K562 (cell line): Measurements from ENCODE around the gene PARP1. TPM values are rescaled to one million over a fixed set of nuclear protein-coding genes. Genes with fewer than 3 reads are reported as not detected.

ENCODE experiments used
- ATAC-seq: fragments of 200-7000 bp; cut with Tn5 transposase; 3 replicates; pipeline ENCODE4 v1.9.1; 2020; ENCODE audit warnings: moderate library complexity
- BruUV-seq: library from RNA; stranded (reverse); fragments of 400-500 nt; replicated peaks from 2 replicates; lab custom pipeline; 2021; lab: Mats Ljungman, UMichigan
- CTCF ChIA-PET: fragments of 300-600 bp; formaldehyde crosslinking; extraction: SDS; loops from one replicate; lab custom pipeline; 2021; ENCODE audit warnings: low intra/inter-chr PET ratio; lab: Yijun Ruan, JAX
- POLR2A ChIA-PET: fragments of 300-600, 350-650 bp; sonication (Branson Sonifier 250); formaldehyde crosslinking; extraction: SDS; loops from one replicate; lab custom pipeline; 2021; ENCODE audit warnings: antibody characterized with exemption, inconsistent platforms; lab: Yijun Ruan, JAX
- DNase-seq, 4 experiments: peaks; one replicate each; pipeline versions ENCODE4 v3.0.0 to v3.0.0-alpha.2; 2011 to 2018; ENCODE audit warnings: low spot score in 3 of 4, mixed read lengths in 3 of 4; ENCODE audit errors: extremely low read depth in 1 of 4
- FAIRE-seq: peaks from 2 replicates; lab custom pipeline; 2011; peaks lifted over from hg19 to GRCh38; lab: Jason Lieb, UNC
- H2AFZ ChIP-seq: 2 replicates; pipeline ENCODE4 v1.6.0; 2011; ENCODE audit warnings: low read depth, low read length, control low read depth, inconsistent platforms
- H3K27ac ChIP-seq: fragments of 200-600 bp; 3 replicates; pipeline ENCODE4 v1.8.0; 2011; ENCODE audit warnings: low read depth, mild to moderate bottlenecking, control low read depth, inconsistent platforms, low read length, moderate library complexity, mixed read lengths; ENCODE audit errors: extremely low read depth
- H3K27me3 ChIP-seq, 2 experiments: fragments of 300-600 bp in 1 of 2; 2 replicates in 1 of 2; 3 replicates in 1 of 2; pipeline versions ENCODE4 v1.6.0 to v1.8.0; 2011; ENCODE audit warnings: inconsistent platforms in 2 of 2, low read length in 2 of 2, mild to moderate bottlenecking in 1 of 2, mixed read lengths in 1 of 2, moderate library complexity in 1 of 2; ENCODE audit not compliant: control insufficient read depth in 2 of 2, insufficient read depth in 2 of 2
- H3K36me3 ChIP-seq: fragments of 300-600 bp; 3 replicates; pipeline ENCODE4 v1.8.0; 2011; ENCODE audit warnings: mild to moderate bottlenecking, low read length, inconsistent platforms; ENCODE audit not compliant: control insufficient read depth, insufficient read depth
- H3K4me1 ChIP-seq, 2 experiments: fragments of 200-600 bp in 1 of 2; replicated peaks in 1 of 2; 2 replicates in 1 of 2; 3 replicates in 1 of 2; pipeline versions ENCODE4 v1.5.1 to v1.8.0; 2011; ENCODE audit warnings: inconsistent platforms in 2 of 2, low read length in 2 of 2, mild to moderate bottlenecking in 1 of 2, mixed read lengths in 1 of 2, moderate library complexity in 1 of 2; ENCODE audit not compliant: control insufficient read depth in 2 of 2, insufficient read depth in 2 of 2
- H3K4me2 ChIP-seq: 2 replicates; pipeline ENCODE4 v1.6.1; 2011; ENCODE audit warnings: low read length, control low read depth, inconsistent platforms, mixed read lengths; ENCODE audit not compliant: insufficient read depth
- H3K4me3 ChIP-seq: fragments of 200-600 bp; sonication (generic), shearing (Covaris generic); 2 replicates; pipeline ENCODE4 v1.5.1; 2016; ENCODE audit warnings: control low read depth, inconsistent platforms
- H3K79me2 ChIP-seq: fragments of 200-600 bp; 3 replicates; pipeline ENCODE4 v1.8.0; 2011; ENCODE audit warnings: low read length, inconsistent platforms; ENCODE audit not compliant: control insufficient read depth, insufficient read depth
- H3K9ac ChIP-seq, 2 experiments: 2 replicates each; pipeline versions ENCODE4 v1.6.0 to v1.6.1; 2011; ENCODE audit warnings: low read depth in 2 of 2, low read length in 2 of 2, control low read depth in 1 of 2, inconsistent platforms in 1 of 2, mild to moderate bottlenecking in 1 of 2, mixed read lengths in 1 of 2; ENCODE audit not compliant: insufficient read depth in 1 of 2
- H3K9me1 ChIP-seq: one replicate; pipeline ENCODE4 v1.6.0; 2011; ENCODE audit warnings: inconsistent platforms, mild to moderate bottlenecking, low read length, moderate library complexity; ENCODE audit not compliant: control insufficient read depth, insufficient read depth
- H3K9me3 ChIP-seq: replicated peaks from 2 replicates; pipeline ENCODE4 v1.5.1; 2011; ENCODE audit warnings: low read depth, low read length, inconsistent platforms; ENCODE audit not compliant: control insufficient read depth, insufficient read depth
- H4K20me1 ChIP-seq: replicated peaks from 2 replicates; pipeline ENCODE4 v1.6.1; 2011; ENCODE audit warnings: low read length, inconsistent platforms, mixed read lengths; ENCODE audit not compliant: control insufficient read depth, insufficient read depth
- CBFA2T3 ChIP-seq: fragments of 450-650 bp; IDR thresholded peaks from 2 replicates; pipeline ENCODE4 v1.6.1; 2017
- GATAD2B ChIP-seq: fragments of 450-650 bp; IDR thresholded peaks from 2 replicates; pipeline ENCODE4 v1.6.1; 2017; ENCODE audit warnings: mild to moderate bottlenecking, borderline replicate concordance
- HNRNPH1 ChIP-seq: fragments of 200-400 bp; formaldehyde crosslinking; optimal IDR thresholded peaks from 2 replicates; pipeline ENCODE3; 2017; ENCODE audit warnings: low read depth, mild to moderate bottlenecking, low read length, moderate library complexity
- NFIX ChIP-seq: fragments of 250-450 bp; sonication (Bioruptor Pico); IDR thresholded peaks from 2 replicates; pipeline ENCODE4 v1.4.0; 2020; ENCODE audit warnings: low read depth, mild to moderate bottlenecking, moderate library complexity
- TRIM24 ChIP-seq, 2 experiments: fragments of 450-650 bp; IDR thresholded peaks; 2 replicates each; pipeline ENCODE4 v1.6.1; 2016
- ZC3H4 ChIP-seq: sonication (generic); formaldehyde crosslinking; IDR thresholded peaks from 2 replicates; pipeline ENCODE4 v1.9.0; 2021; ENCODE audit warnings: missing genetic modification reagents, borderline replicate concordance
- ZNF263 ChIP-seq: sonication (generic); formaldehyde crosslinking; IDR thresholded peaks from 2 replicates; pipeline ENCODE4 v1.8.0; 2022; ENCODE audit warnings: mild to moderate bottlenecking, missing genetic modification reagents, borderline replicate concordance
- WGBS: fragments of 100-300 bp; shearing (Covaris generic); methylation state at CpG from one replicate; pipeline ENCODE4 v1.1.6; 2016; ENCODE audit warnings: low coverage, mixed read lengths; ENCODE audit not compliant: insufficient coverage; ENCODE audit errors: missing lambda C conversion rate; 5-methylcytosine and 5-hydroxymethylcytosine counted together
- in situ Hi-C: fragments of 300-500 bp; cut with MboI; formaldehyde crosslinking; loops from 4 replicates; pipeline ENCODE4 v1.15.0; 2018; ENCODE audit warnings: inconsistent platforms, mixed read lengths
- intact Hi-C: fragments of 100-400 bp; cut with micrococcal nuclease; formaldehyde crosslinking; loops from 2 replicates; pipeline ENCODE4 v1.14.2; 2022
- polyA plus RNA-seq, 8 experiments: library from polyadenylated mRNA; depleted of rRNA in 4 of 8; stranded (reverse) in 5 of 8; unstranded in 3 of 8; fragments of >200 nt; fragmentation: Nextera tagmentation in 2 of 8; fragmentation: Illumina TruSeq in 1 of 8; extraction: Ambion mirVana in 2 of 8; extraction: Trizol in 1 of 8; gene quantifications; 2 replicates each; pipeline versions ENCODE4 v1.2.1 to v1.2.3, GENCODE V29; 2011 to 2014; ENCODE audit warnings: inconsistent platforms in 1 of 8, missing spikeins in 1 of 8
- total RNA-seq, 7 experiments: library from RNA; depleted of rRNA in 6 of 7; stranded (reverse); fragments of >200 nt in 6 of 7; fragmentation: Illumina TruSeq in 2 of 7; extraction: Trizol in 2 of 7; gene quantifications; 2 replicates each; pipeline versions ENCODE4 v1.2.1 to v1.2.3, GENCODE V29; 2011 to 2021; ENCODE audit warnings: low replicate concordance in 1 of 7
- TF ChIP-seq, protein P1 (sequence below): fragments of 250-450 bp; sonication (Bioruptor Pico); IDR thresholded peaks from 2 replicates; pipeline ENCODE4 v1.8.0; 2022; ENCODE audit warnings: moderate library complexity, mild to moderate bottlenecking, inconsistent platforms
- TF ChIP-seq, protein P2 (sequence below): fragments of 450-650 bp; formaldehyde crosslinking; conservative IDR thresholded peaks from 2 replicates; pipeline ENCODE4 v1.4.0; 2022; ENCODE audit warnings: mild to moderate bottlenecking, missing genetic modification characterization

Gene PARP1
- total and polyA plus RNA-seq, 9 of the 15 experiments (the other 6 are each of a cell fraction or from before 2014, with no cell fraction given) = 121 to 306 (median 250) TPM

DNA sequence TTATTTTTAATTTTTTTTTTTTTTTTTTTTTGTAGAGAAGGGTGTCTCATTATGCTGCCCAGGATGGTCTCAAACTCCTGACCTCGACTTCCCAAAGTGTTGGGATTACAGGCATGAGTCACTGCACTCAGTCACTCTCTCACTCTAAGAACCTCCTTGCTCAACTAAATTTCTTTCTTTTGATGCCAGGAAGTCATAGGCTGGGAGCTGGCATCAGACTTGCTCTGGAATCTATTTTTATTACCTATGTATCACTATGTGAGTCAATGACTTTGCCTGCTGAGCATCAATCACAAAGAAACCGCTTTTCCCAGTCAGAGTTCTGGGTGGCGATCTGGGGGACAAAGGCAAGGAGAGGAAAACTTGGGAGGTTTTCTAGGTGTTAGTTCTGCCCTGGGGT is 35.5 kb upstream of the PARP1 start:
- Histone ChIP-seq H3K27me3 (peaks cover 30 to 39% of the 10 kb centered on the region in 2 experiments), H3K4me3 (no peak overlapping the region), H3K9me3 (no peaks in the 10 kb centered on the region), H3K9me1 (no peaks in the 10 kb centered on the region), H4K20me1 (no peaks in the 10 kb centered on the region), H2AFZ (no peak overlapping the region), H3K4me1 (no peaks in the 10 kb centered on the region; a peak in 1 of 5 replicates), H3K27ac (no peak overlapping the region), H3K79me2 (no peaks in the 10 kb centered on the region), H3K36me3 (no peaks in the 10 kb centered on the region), H3K9ac (no peak overlapping the region), H3K4me2 (no peak overlapping the region)
- FAIRE-seq (no peak), DNase-seq (no peak), ATAC-seq (no peak)
- intact Hi-C loops = no loop called here
- CTCF ChIA-PET = no interaction called here
- POLR2A ChIA-PET = interaction anchor here (0.6 to 0.9 kb wide), 2 partner anchors 10 to 76 kb away, joined by 3 to 7 read pairs; no protein-coding TSS in a partner anchor
- in situ Hi-C loops = no loop called here
- 0% methylated on average over 3 of the region's 3 CpGs for WGBS
- BruUV-seq = no TSS peak
- no peak for TF ChIP-seq ZNF263
- TF ChIP-seq GATAD2B = no peak
- TF ChIP-seq ZC3H4 (CRISPR knock-in tag) = no peak
- no peak for TF ChIP-seq HNRNPH1
- TF ChIP-seq, protein P1, sequence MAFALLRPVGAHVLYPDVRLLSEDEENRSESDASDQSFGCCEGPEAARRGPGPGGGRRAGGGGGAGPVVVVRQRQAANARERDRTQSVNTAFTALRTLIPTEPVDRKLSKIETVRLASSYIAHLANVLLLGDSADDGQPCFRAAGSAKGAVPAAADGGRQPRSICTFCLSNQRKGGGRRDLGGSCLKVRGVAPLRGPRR (CRISPR knock-in tag) = no peak
- TF ChIP-seq CBFA2T3 = no peak
- no peak for TF ChIP-seq NFIX (CRISPR knock-in tag)
- TF ChIP-seq, protein P2, sequence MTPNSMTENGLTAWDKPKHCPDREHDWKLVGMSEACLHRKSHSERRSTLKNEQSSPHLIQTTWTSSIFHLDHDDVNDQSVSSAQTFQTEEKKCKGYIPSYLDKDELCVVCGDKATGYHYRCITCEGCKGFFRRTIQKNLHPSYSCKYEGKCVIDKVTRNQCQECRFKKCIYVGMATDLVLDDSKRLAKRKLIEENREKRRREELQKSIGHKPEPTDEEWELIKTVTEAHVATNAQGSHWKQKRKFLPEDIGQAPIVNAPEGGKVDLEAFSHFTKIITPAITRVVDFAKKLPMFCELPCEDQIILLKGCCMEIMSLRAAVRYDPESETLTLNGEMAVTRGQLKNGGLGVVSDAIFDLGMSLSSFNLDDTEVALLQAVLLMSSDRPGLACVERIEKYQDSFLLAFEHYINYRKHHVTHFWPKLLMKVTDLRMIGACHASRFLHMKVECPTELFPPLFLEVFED (CRISPR knock-in tag) = no peak
- no peak for TF ChIP-seq TRIM24 (IDR thresholded peaks at IDR 0.05)
